Coronary artery (tissue), 2 donors: Measurements from ENCODE around the gene ADGRD1.

Experiments
- DNase-seq: peaks from one replicate; pipeline ENCODE4 v3.0.0-alpha.2; 2017; ENCODE audit warnings: low spot score
- H3K27ac ChIP-seq, 2 donors: fragments of 200-600 bp; sonication (generic); one replicate each; pipeline ENCODE4 v1.5.1; 2016 to 2019
- H3K4me3 ChIP-seq: fragments of 200-600 bp; sonication (generic); 2 replicates; pipeline ENCODE4 v1.5.1; 2016; ENCODE audit warnings: mild to moderate bottlenecking, moderate library complexity
- TF ChIP-seq, protein P1 (sequence below): fragments of 200-600 bp; sonication (generic); IDR thresholded peaks from one replicate; pipeline ENCODE4 v1.5.1; 2019; ENCODE audit warnings: antibody characterized with exemption

ADGRD1 gene

DNA sequence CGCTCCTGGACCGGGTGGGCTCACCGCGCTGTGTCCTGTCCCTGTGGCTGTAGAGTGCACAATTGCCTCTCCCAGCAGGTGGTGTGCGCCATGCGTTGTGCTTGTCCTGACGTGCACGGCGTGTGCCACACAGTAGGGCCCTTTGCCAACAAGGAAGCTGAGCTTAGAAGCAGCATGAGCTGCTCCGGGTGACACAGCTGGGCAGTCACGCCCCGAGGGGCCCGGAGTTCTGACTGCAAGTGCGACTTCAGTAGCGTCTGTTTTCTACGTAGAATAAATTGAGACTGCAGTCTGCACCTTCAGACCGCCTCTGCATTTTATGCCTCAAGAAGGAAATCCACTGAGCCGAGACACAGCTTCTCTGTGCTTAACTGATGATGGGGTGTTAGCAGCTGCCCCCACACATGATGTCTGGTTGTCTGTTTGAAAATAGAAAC lies 81.6 kb downstream of the ADGRD1 start:
- Histone ChIP-seq H3K4me3 (no peak overlapping the region), H3K27ac (no peak overlapping the region)
- TF ChIP-seq, protein P1, sequence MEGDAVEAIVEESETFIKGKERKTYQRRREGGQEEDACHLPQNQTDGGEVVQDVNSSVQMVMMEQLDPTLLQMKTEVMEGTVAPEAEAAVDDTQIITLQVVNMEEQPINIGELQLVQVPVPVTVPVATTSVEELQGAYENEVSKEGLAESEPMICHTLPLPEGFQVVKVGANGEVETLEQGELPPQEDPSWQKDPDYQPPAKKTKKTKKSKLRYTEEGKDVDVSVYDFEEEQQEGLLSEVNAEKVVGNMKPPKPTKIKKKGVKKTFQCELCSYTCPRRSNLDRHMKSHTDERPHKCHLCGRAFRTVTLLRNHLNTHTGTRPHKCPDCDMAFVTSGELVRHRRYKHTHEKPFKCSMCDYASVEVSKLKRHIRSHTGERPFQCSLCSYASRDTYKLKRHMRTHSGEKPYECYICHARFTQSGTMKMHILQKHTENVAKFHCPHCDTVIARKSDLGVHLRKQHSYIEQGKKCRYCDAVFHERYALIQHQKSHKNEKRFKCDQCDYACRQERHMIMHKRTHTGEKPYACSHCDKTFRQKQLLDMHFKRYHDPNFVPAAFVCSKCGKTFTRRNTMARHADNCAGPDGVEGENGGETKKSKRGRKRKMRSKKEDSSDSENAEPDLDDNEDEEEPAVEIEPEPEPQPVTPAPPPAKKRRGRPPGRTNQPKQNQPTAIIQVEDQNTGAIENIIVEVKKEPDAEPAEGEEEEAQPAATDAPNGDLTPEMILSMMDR = no peak
- no peak for DNase-seq

DNA sequence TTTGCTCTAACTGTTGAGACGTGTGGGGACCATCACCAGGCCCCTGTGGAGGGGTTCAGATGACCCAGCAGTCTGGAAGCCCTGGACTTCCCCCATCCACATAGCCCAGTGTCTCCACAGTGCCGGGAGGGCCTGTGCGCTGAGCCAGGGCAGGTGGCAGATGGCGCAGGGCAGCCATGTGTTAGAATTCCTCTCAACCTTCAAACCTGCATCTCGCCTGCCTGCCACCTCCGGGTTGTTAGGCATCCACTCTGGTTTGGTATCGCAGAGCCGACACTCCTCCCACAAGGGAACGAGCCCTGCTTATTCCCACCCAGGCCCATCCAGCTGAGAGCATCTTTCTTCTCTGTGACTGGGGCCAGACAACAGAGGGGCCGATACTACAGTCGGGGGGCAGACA lies 84.5 kb downstream of the ADGRD1 start:
- no peak overlapping the region for H3K4me3 ChIP-seq
- TF ChIP-seq, protein P1 = no peak
- no peak overlapping the region for H3K27ac ChIP-seq
- no peak for DNase-seq

- H3K27ac ChIP-seq = no peak overlapping the region
- H3K4me3 ChIP-seq = no peak overlapping the region
- DNase-seq = no peak
- TF ChIP-seq, protein P1 = no peak
Observed at GRCh38 chr12:131038961-131039950, 85.5 kb downstream of the ADGRD1 start.

DNA sequence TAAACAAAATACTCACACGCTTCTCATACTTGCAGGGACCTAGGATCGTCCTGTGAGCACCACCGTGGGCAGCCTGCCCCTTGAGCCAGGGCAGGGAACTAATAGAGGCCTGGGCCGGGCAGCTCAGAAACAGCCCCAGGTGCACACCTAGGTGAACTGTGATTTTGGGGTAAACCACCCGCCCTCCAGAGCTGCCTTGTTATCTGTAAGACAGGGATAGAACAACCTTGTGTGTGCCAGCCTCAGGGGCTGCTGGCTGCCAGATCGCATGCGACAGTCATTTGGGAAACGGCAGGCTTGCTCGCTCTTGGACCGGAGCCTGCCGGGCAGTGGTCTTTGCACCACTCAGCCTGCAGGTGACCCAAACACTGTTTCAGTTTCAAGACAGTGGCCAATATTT lies 86.8 kb downstream of the ADGRD1 start:
- TF ChIP-seq, protein P1 = no peak
- Histone ChIP-seq H3K4me3 (no peak overlapping the region), H3K27ac (no peak overlapping the region)
- DNase-seq = no peak

DNA sequence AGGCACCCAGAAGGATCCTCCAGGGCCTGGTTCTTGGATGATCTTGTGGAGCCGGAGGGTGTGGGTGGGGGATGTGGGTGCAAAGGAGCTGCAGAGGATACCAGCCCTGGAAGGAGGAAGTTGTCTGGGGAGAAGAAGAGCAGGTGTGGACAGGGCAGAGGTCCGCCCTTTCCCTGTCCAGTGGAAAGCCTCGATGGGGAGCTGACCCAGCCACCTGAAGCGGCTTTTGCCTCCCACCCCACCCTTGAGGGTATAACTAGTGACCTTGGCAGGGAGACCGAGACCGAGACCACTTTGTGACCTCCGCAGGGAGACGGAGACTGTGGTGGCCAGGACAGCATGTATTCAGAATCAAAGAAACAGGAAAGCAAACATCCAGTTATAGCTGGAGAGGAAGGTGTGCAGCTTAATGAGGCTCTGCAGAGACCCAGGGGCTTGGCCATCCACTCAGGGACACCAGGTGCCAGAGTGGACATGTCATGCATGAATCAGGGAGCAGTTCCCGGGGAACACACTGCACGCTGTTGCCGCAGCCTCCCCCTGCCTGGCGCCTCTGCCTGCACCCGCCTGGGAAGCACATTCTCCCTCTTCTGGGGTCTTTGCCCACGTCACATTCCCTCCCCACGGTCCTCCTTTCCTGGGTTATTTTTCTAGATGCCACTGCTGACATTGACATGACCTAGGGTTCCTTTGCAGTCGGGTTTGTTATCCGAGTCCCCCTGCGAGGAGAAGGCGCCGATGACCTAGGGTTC lies 87.7 kb downstream of the ADGRD1 start:
- no peak overlapping the region for H3K27ac ChIP-seq
- DNase-seq = no peak
- TF ChIP-seq, protein P1 = no peak
- no peak overlapping the region for H3K4me3 ChIP-seq

DNA sequence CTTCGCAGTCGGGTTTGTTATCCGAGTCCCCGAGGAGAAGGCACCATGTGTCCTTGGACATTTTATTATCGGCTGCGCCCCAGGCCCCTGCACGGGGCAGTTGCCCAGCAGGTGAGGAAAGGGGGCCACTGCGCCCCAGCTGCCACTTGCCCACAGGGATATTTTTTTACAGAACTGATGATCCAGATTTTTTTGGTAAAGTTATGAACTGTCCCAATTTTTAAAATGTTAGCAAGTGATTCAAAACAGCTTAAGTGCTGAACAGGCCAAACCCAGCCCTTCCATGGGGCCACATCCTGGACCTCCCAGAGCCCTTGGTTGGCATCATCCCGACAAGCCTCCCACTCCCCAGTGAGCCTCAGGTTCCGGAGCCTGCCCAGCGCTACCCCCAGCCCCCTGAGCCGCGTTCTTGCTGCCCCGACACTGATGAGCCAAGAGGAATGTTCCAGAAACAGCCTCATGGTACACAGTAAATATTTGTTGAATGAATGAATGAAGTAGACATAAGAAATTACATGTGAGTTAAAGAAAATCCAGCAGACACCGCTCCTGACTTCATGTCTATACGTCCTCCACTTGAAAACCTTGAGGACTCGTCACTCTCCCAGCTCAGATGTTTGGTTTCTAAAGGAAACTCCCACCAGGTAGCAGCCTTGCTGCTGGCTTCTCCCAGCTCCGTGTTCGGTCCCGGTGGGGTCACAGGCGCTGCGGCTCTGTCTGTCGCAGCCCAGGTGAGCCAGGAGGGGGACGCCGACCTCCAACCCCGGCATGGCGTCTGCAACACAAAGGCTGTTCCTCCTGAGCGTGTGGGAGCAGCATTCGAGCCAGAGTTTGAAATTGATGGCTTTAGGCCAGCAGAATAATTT lies 88.5 kb downstream of the ADGRD1 start:
- Histone ChIP-seq H3K4me3 (no peak overlapping the region), H3K27ac (no peak overlapping the region)
- TF ChIP-seq, protein P1 = no peak
- DNase-seq = no peak
